ENCODE results near the gene WDPCP.

WDPCP gene

GRCh38 chr2:63506320-63506719, 82.0 kb downstream of the WDPCP start:
- H3K4me3 ChIP-seq (ENCODE audit: low read depth, low read length) = no peak overlapping the region
- no peak for TF ChIP-seq CTCF (IDR thresholded peaks at IDR 0.05; ENCODE audit: insufficient read depth, low read length, missing control alignments)
- DNase-seq (ENCODE audit: low read depth, low spot score) = no peak
- CTCF ChIA-PET = no interaction called here
- POLR2A ChIA-PET = no interaction called here

- CTCF ChIA-PET = interaction anchor here (2.2 kb wide), 1 partner anchor 16 kb away, joined by 9 read pairs; no protein-coding TSS in a partner anchor
- DNase-seq (ENCODE audit: low read depth, low spot score) = no peak
- no peak overlapping the region for H3K4me3 ChIP-seq (ENCODE audit: low read depth, low read length)
- POLR2A ChIA-PET = interaction anchor here (0.6 kb wide), 1 partner anchor 14 kb away, joined by 3 read pairs; no protein-coding TSS in a partner anchor
- TF ChIP-seq CTCF (IDR thresholded peaks at IDR 0.05; ENCODE audit: insufficient read depth, low read length, missing control alignments) = no peak
Observed at GRCh38 chr2:63503818-63504217, 84.5 kb downstream of the WDPCP start.

GRCh38 chr2:63500398-63500797, 87.9 kb downstream of the WDPCP start:
- H3K4me3 ChIP-seq (ENCODE audit: low read depth, low read length) = no peak overlapping the region
- TF ChIP-seq CTCF (IDR thresholded peaks at IDR 0.05; ENCODE audit: insufficient read depth, low read length, missing control alignments) = no peak
- no peak for DNase-seq (ENCODE audit: low read depth, low spot score)
- ChIA-PET POLR2A (no interaction called here), CTCF (interaction anchor here (6.9 kb wide), 1 partner anchor 13 kb away, joined by 47 read pairs; no protein-coding TSS in a partner anchor)

- CTCF ChIA-PET = interaction anchor here (1.2 to 6.9 kb wide), 2 partner anchors 10 to 58 kb away, joined by 3 to 47 read pairs; no protein-coding TSS in a partner anchor
- POLR2A ChIA-PET = no interaction called here
- H3K4me3 ChIP-seq (ENCODE audit: low read depth, low read length) = no peak overlapping the region
- TF ChIP-seq CTCF (IDR thresholded peaks at IDR 0.05; ENCODE audit: insufficient read depth, low read length, missing control alignments) = no peak
- DNase-seq (ENCODE audit: low read depth, low spot score) = no peak
Observed at GRCh38 chr2:63497576-63497975, 90.7 kb downstream of the WDPCP start.

- no peak overlapping the region for H3K4me3 ChIP-seq (ENCODE audit: low read depth, low read length)
- TF ChIP-seq CTCF (IDR thresholded peaks at IDR 0.05; ENCODE audit: insufficient read depth, low read length, missing control alignments) = no peak
- ChIA-PET POLR2A (no interaction called here), CTCF (interaction anchor here (6.9 kb wide), 1 partner anchor 8 kb away, joined by 47 read pairs; no protein-coding TSS in a partner anchor)
- no peak for DNase-seq (ENCODE audit: low read depth, low spot score)
Observed at GRCh38 chr2:63494968-63495367, 93.3 kb downstream of the WDPCP start.

- DNase-seq (ENCODE audit: low read depth, low spot score) = no peak
- ChIA-PET POLR2A (no interaction called here), CTCF (no interaction called here)
- H3K4me3 ChIP-seq (ENCODE audit: low read depth, low read length) = no peak overlapping the region
- no peak for TF ChIP-seq CTCF (IDR thresholded peaks at IDR 0.05; ENCODE audit: insufficient read depth, low read length, missing control alignments)
Observed at GRCh38 chr2:63494100-63494499, 94.2 kb downstream of the WDPCP start.
